Stimulated activated naive CD8-positive, alpha-beta T cell treated with anti-CD3 and anti-CD28 coated beads, Interleukin-15, Interleukin-2, amounts not matched to agents 100 U/mL and 50 U/mL, for 24 hours (primary cell): ENCODE results near the gene KCNAB3.
"Not testable (repeated sequence)": the region's sequence is repeated elsewhere in the genome, so short reads cannot be mapped to it uniquely, and the experiment has no call there.

ENCODE experiments used
- ATAC-seq: fragments of 150-1000 bp; cut with Tn5 transposase; one replicate; pipeline ENCODE4 v1.10.0; 2021
- DNase-seq: peaks from one replicate; pipeline ENCODE4 v3.0.0; 2021

Gene KCNAB3

GRCh38 chr17:7929158-7930023 is at the start of gene KCNAB3:
Gene KCNAB3, minus strand, starts transcription at chr17:7929856. Its CDS starts 421 bp downstream, at chr17:7929435.
- ATAC-seq (no peak), DNase-seq (peak; percentile 43)

- DNase-seq (no peak), ATAC-seq (no peak)
These were observed 48.1 kb upstream of the KCNAB3 start for GRCh38 chr17:7977805-7978204.

- ATAC-seq (no peak), DNase-seq (no peak)
These were observed 47.4 kb upstream of the KCNAB3 start for GRCh38 chr17:7977039-7977438.

- no peak for DNase-seq
- ATAC-seq = no peak
These were observed 45.0 kb upstream of the KCNAB3 start for GRCh38 chr17:7974638-7975131.

- ATAC-seq = no peak
- no peak for DNase-seq
These were observed 42.6 kb upstream of the KCNAB3 start for GRCh38 chr17:7972131-7972785.

- DNase-seq = no peak
- ATAC-seq = no peak
These were observed 42.0 kb upstream of the KCNAB3 start for GRCh38 chr17:7971651-7972050.

GRCh38 chr17:7969433-7969832 is 39.8 kb upstream of the KCNAB3 start:
- DNase-seq (no peak), ATAC-seq (no peak)

GRCh38 chr17:7967751-7968150 is 38.1 kb upstream of the KCNAB3 start:
- ATAC-seq (no peak), DNase-seq (no peak)

- ATAC-seq (no peak), DNase-seq (no peak)
These were observed 31.8 kb upstream of the KCNAB3 start for GRCh38 chr17:7961421-7961820.

- no peak for ATAC-seq
- no peak for DNase-seq
These were observed 30.0 kb upstream of the KCNAB3 start for GRCh38 chr17:7959503-7960253.

GRCh38 chr17:7956228-7956965 is 26.7 kb upstream of the KCNAB3 start:
- DNase-seq = no peak
- no peak for ATAC-seq

- ATAC-seq = no peak
- DNase-seq = no peak
These were observed 26.0 kb upstream of the KCNAB3 start for GRCh38 chr17:7955414-7956227.

- not testable (repeated sequence) for DNase-seq, ATAC-seq
These were observed 23.6 kb upstream of the KCNAB3 start for GRCh38 chr17:7953266-7953665.

- ATAC-seq = peak; percentile 87
- DNase-seq = peak; percentile 22
These were observed 21.6 kb upstream of the KCNAB3 start for GRCh38 chr17:7951143-7951792.

- ATAC-seq (no peak), DNase-seq (no peak)
These were observed 20.9 kb upstream of the KCNAB3 start for GRCh38 chr17:7950578-7950977.

GRCh38 chr17:7947651-7948050 is 18.0 kb upstream of the KCNAB3 start:
- DNase-seq (no peak), ATAC-seq (no peak)

- no peak for ATAC-seq
- no peak for DNase-seq
These were observed 16.8 kb upstream of the KCNAB3 start for GRCh38 chr17:7946441-7946840.

- ATAC-seq (no peak), DNase-seq (no peak)
These were observed 16.0 kb upstream of the KCNAB3 start for GRCh38 chr17:7945651-7946050.

GRCh38 chr17:7944326-7944725 is 14.7 kb upstream of the KCNAB3 start:
- no peak for ATAC-seq
- DNase-seq = no peak

- DNase-seq = no peak
- ATAC-seq = no peak
These were observed 13.6 kb upstream of the KCNAB3 start for GRCh38 chr17:7943291-7943690.

- no peak for DNase-seq
- no peak for ATAC-seq
These were observed 11.1 kb upstream of the KCNAB3 start for GRCh38 chr17:7940743-7941142.
